ENCODE data around the gene TSBP1. TPM values are rescaled to one million over a fixed set of nuclear protein-coding genes. Genes with fewer than 3 reads are reported as not detected.

TSBP1 gene, protein sequence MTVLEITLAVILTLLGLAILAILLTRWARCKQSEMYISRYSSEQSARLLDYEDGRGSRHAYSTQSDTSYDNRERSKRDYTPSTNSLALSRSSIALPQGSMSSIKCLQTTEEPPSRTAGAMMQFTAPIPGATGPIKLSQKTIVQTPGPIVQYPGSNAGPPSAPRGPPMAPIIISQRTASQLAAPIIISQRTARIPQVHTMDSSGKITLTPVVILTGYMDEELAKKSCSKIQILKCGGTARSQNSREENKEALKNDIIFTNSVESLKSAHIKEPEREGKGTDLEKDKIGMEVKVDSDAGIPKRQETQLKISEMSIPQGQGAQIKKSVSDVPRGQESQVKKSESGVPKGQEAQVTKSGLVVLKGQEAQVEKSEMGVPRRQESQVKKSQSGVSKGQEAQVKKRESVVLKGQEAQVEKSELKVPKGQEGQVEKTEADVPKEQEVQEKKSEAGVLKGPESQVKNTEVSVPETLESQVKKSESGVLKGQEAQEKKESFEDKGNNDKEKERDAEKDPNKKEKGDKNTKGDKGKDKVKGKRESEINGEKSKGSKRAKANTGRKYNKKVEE
- total RNA-seq: not detected in 2 replicates

GRCh38 chr6:32371803-32372202, at the start of gene TSBP1:
TSBP1 (minus strand) TSS chr6:32371903; CDS start chr6:32371706, 197 bp downstream.

GRCh38 chr6:32406857-32407256, 35.2 kb upstream of the TSBP1 start, which contains the start of gene BTNL2:
BTNL2 (minus strand) TSS chr6:32407181; CDS start chr6:32407123, 58 bp downstream.

Other genes with a start within 250 kb of the TSBP1 start
- gene ATF6B, start 243.7 kb downstream of the TSBP1 start, total RNA-seq: 23.8 and 27.5 TPM in 2 replicates
- gene FKBPL, start 241.6 kb downstream of the TSBP1 start, total RNA-seq: 3.0 and 3.5 TPM in 2 replicates
- gene PRRT1, start 220.0 kb downstream of the TSBP1 start, total RNA-seq: 0.36 and 0.39 TPM in 2 replicates
- gene PPT2, start 217.8 kb downstream of the TSBP1 start, total RNA-seq: 62.9 and 78.8 TPM in 2 replicates
- gene EGFL8, start 207.3 kb downstream of the TSBP1 start, total RNA-seq: 1.4 and 1.5 TPM in 2 replicates
- gene AGPAT1, start 195.8 kb downstream of the TSBP1 start, total RNA-seq: 37.7 and 39.3 TPM in 2 replicates
- 20.5 and 26.7 TPM in 2 replicates for gene RNF5, start 193.5 kb downstream of the TSBP1 start, total RNA-seq
- gene AGER, start 187.7 kb downstream of the TSBP1 start, total RNA-seq: 0.30 and 0.33 TPM in 2 replicates
- 38.8 and 45.9 TPM in 2 replicates for gene PBX2, start 181.7 kb downstream of the TSBP1 start, total RNA-seq
- 1.5 and 1.7 TPM in 2 replicates for gene GPSM3, start 179.3 kb downstream of the TSBP1 start, total RNA-seq
- gene NOTCH4, start 147.8 kb downstream of the TSBP1 start, total RNA-seq: 0.65 and 0.96 TPM in 2 replicates
- not detected in 2 replicates for gene BTNL2, start 35.3 kb upstream of the TSBP1 start, total RNA-seq
- 0.07 and 5.2 TPM in 2 replicates for gene HLA-DRA, start 68.0 kb upstream of the TSBP1 start, total RNA-seq
- gene HLA-DRB5, start 158.4 kb upstream of the TSBP1 start, total RNA-seq: not detected in 2 replicates
- 1.3 TPM in 1 of 2 replicates, not detected in the other for gene HLA-DRB1, start 217.9 kb upstream of the TSBP1 start, total RNA-seq